Heart left ventricle (tissue), 16 donors: ENCODE measurements around the gene TEKT1. TPM values are rescaled to one million over a fixed set of nuclear protein-coding genes. Genes with fewer than 3 reads are reported as not detected.
"Not testable (repeated sequence)": the region's sequence is repeated elsewhere in the genome, so short reads cannot be mapped to it uniquely, and the experiment has no call there.

Source experiments
- ATAC-seq, 4 donors: fragments of 200-7000 bp; cut with Tn5 transposase; one replicate each; pipeline ENCODE4 v1.9.1; 2020 to 2022; ENCODE audit warnings: moderate library complexity in 4 of 4, mild to moderate bottlenecking in 3 of 4, moderate number of reproducible peaks in 1 of 4
- DNase-seq, 5 donors: peaks; one replicate each; pipeline ENCODE4 v3.0.0-alpha.2; 2020
- H3K27ac ChIP-seq, 12 donors: fragments of 200-600 bp; sonication (generic) in 4 of 12; one replicate each; pipeline versions ENCODE4 v1.5.0 to v1.8.0; 2016 to 2022; ENCODE audit warnings: mild to moderate bottlenecking in 2 of 12
- H3K27me3 ChIP-seq, 9 donors: fragments of 200-600 bp; sonication (generic) in 2 of 9; one replicate each; pipeline versions ENCODE4 v1.5.1 to v1.8.0; 2016 to 2022; ENCODE audit warnings: mild to moderate bottlenecking in 3 of 9
- H3K36me3 ChIP-seq, 9 donors: fragments of 200-600 bp; sonication (generic) in 2 of 9; one replicate each; pipeline versions ENCODE4 v1.5.0 to v1.8.0; 2018 to 2022; ENCODE audit warnings: mild to moderate bottlenecking in 2 of 9
- H3K4me1 ChIP-seq, 12 donors: fragments of 200-600 bp; sonication (generic) in 4 of 12; one replicate each; pipeline versions ENCODE4 v1.5.0 to v1.8.0; 2016 to 2022; ENCODE audit warnings: mild to moderate bottlenecking in 3 of 12
- H3K4me3 ChIP-seq, 12 donors: fragments of 200-600 bp; sonication (generic) in 4 of 12; one replicate each; pipeline versions ENCODE4 v1.5.0 to v1.8.0; 2017 to 2022; ENCODE audit warnings: mild to moderate bottlenecking in 9 of 12, moderate library complexity in 4 of 12
- H3K9me3 ChIP-seq, 12 donors: fragments of 200-600 bp; sonication (generic) in 4 of 12; one replicate each; pipeline versions ENCODE4 v1.5.0 to v1.8.0; 2016 to 2022; ENCODE audit warnings: mild to moderate bottlenecking in 1 of 12
- CTCF ChIP-seq, 12 donors: fragments of 200-600 bp; sonication (generic) in 4 of 12; IDR thresholded peaks; one replicate each; pipeline versions ENCODE4 v1.5.0 to v1.8.0; 2018 to 2022; ENCODE audit warnings: antibody characterized with exemption in 12 of 12, mild to moderate bottlenecking in 5 of 12
- POLR2A ChIP-seq, 2 donors: fragments of 450-650 bp; IDR thresholded peaks; one replicate each; pipeline ENCODE4 v1.6.1; 2017; ENCODE audit warnings: antibody characterized with exemption in 2 of 2, mild to moderate bottlenecking in 2 of 2, moderate library complexity in 2 of 2
- WGBS, 4 donors: extraction: QIAGEN DNeasy Blood & Tissue Kit in 2 of 4; methylation state at CpG; one replicate each; pipeline versions ENCODE4 v1.1.5 to v1.1.7; 2013 to 2018; 5-methylcytosine and 5-hydroxymethylcytosine counted together
- intact Hi-C, 10 donors: fragments of 100-400 bp; cut with DNase I; formaldehyde crosslinking; loops; one replicate each; pipeline versions ENCODE4 v1.11.1 to v1.14.2; 2022
- polyA plus RNA-seq, 2 donors: library from polyadenylated mRNA; stranded (reverse); fragments of 200-250 nt; gene quantifications; one replicate each; pipeline ENCODE4 v1.2.3, GENCODE V29; 2013
- total RNA-seq, 9 donors: library from RNA; depleted of rRNA in 2 of 9; stranded (reverse); fragments of >200 nt in 2 of 9; fragmentation: NEBNext Ultra II Directional in 3 of 9; extraction: Animal tissue kit (Norgen Biotek cat#: 25700) in 3 of 9; gene quantifications; one replicate each; pipeline versions ENCODE4 v1.1.0 to v1.2.4, GENCODE V29; 2016 to 2023
- donor health status: ischemic (EF 13 %, LVEDD 7.1; RV severe dilation, severe dysfunction).
- donor health status: healthy with polysubstance abuse.
- donor health status: DM: no; HTN: yes; CAD: no.
- donor health status: DM: no; HTN: no; CAD: no.
- donor health status: ischemic (EF 25% LVEDD 6.9; RV normal size, moderate dysfunction).
- donor health status: ischemic (EF 25% LVEDD 5.7; RV mildly dilated, moderate dysfunction).
- donor health status: healthy.
- donor health status: DM: yes; HTN: yes; CAD: no.
- donor health status: ischemic (EF 35%, LVEDD 5.7; RV mildly dilated, moderate dysfunction).
- donor health status: nonischemic (EF 11% LVEDD 7.7; RV severe dilation, severe dysfunction).
- donor health status: DM: yes; HTN: yes; CAD: no.
- donor health status: PGD.
- donor health status: ischemic (EF 29% LVEDD 5.4; RV normal size, mild dysfunction).
- donor health status: nonischemic (EF 23%, LVEDD 6.1; RV moderate dilation, normal function).

Gene TEKT1
- total and polyA plus RNA-seq, 11 donors: not detected

DNA sequence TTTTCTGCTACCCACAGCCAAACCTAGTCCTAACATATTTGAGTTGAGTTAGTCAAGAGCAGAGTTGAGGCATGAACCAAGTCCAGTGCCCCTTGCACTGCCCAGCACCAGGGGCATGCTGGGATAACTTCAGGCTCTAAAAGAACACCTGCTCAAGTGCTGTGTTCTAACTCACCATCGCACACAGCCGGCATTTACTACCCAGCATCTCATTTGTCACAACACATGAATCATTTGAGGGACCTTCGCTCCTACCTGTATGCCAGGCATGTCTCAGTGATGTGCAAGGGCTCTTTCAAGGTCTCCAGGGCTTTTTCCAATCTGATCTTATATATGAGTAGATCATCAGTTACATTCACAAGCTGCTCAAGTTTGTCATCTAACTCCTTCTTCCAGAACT lies 12.6 kb downstream of the TEKT1 start:
- 84 to 96% (median 91%) methylated on average over 3 of the region's 3 CpGs for WGBS, 4 donors
- ATAC-seq (no peak), DNase-seq (no peak)
- H3K9me3 ChIP-seq: peaks cover 0 to 15% (median 0%) of the 10 kb centered on the region in 12 donors
- intact Hi-C loops: no loop called here
- H3K36me3 ChIP-seq: no peaks in the 10 kb centered on the region
- H3K4me3 ChIP-seq: no peak overlapping the region
- no peaks in the 10 kb centered on the region for H3K4me1 ChIP-seq
- H3K27me3 ChIP-seq: peaks cover 0 to 6% (median 0%) of the 10 kb centered on the region in 9 donors
- H3K27ac ChIP-seq: no peak overlapping the region
- no peak for TF ChIP-seq POLR2A (IDR thresholded peaks at IDR 0.05)
- no peak for TF ChIP-seq CTCF (IDR thresholded peaks at IDR 0.05)

- not testable (repeated sequence) for ATAC-seq, H3K4me1 ChIP-seq
Observed at GRCh38 chr17:6816368-6816767, 15.2 kb downstream of the TEKT1 start.

GRCh38 chr17:6815775-6816174 lies 15.8 kb downstream of the TEKT1 start:
- H3K36me3 ChIP-seq: no peaks in the 10 kb centered on the region
- H3K4me1 ChIP-seq: no peaks in the 10 kb centered on the region
- no peak overlapping the region for H3K4me3 ChIP-seq
- TF ChIP-seq CTCF (IDR thresholded peaks at IDR 0.05): no peak
- no peak for TF ChIP-seq POLR2A (IDR thresholded peaks at IDR 0.05)
- peaks cover 0 to 13% (median 0%) of the 10 kb centered on the region in 12 donors for H3K9me3 ChIP-seq
- H3K27me3 ChIP-seq: peaks cover 0 to 12% (median 0%) of the 10 kb centered on the region in 9 donors
- WGBS, 4 donors: 75 to 85% (median 83%) methylated on average over 9 to 10 of the region's 10 CpGs
- intact Hi-C loops: no loop called here
- DNase-seq (no peak), ATAC-seq (no peak)
- no peak overlapping the region for H3K27ac ChIP-seq

More at GRCh38 chr17:6816368-6816767, 15.2 kb downstream of the TEKT1 start:
- Histone ChIP-seq H3K27me3 (peaks cover 0 to 12% (median 0%) of the 10 kb centered on the region in 9 donors), H3K9me3 (peaks cover 0 to 14% (median 0%) of the 10 kb centered on the region in 12 donors)
- H3K36me3 ChIP-seq, intact Hi-C loops, H3K27ac ChIP-seq, DNase-seq, H3K4me3 ChIP-seq: not testable (repeated sequence)
- 80 to 88% (median 83%) methylated on average over 3 of the region's 3 CpGs for WGBS, 4 donors

GRCh38 chr17:6812295-6812694 lies 19.2 kb downstream of the TEKT1 start:
- Histone ChIP-seq H3K27me3 (peaks cover 0 to 7% (median 0%) of the 10 kb centered on the region in 9 donors), H3K9me3 (peaks cover 0 to 6% (median 0%) of the 10 kb centered on the region in 12 donors), H3K4me1 (no peaks in the 10 kb centered on the region), H3K27ac (no peak overlapping the region), H3K4me3 (no peak overlapping the region), H3K36me3 (no peaks in the 10 kb centered on the region)
- DNase-seq: no peak
- intact Hi-C loops: no loop called here
- no peak for TF ChIP-seq CTCF (IDR thresholded peaks at IDR 0.05)
- TF ChIP-seq POLR2A (IDR thresholded peaks at IDR 0.05): no peak
- no peak for ATAC-seq
- 59 to 62% (median 61%) methylated on average over 9 of the region's 9 CpGs for WGBS, 4 donors

DNA sequence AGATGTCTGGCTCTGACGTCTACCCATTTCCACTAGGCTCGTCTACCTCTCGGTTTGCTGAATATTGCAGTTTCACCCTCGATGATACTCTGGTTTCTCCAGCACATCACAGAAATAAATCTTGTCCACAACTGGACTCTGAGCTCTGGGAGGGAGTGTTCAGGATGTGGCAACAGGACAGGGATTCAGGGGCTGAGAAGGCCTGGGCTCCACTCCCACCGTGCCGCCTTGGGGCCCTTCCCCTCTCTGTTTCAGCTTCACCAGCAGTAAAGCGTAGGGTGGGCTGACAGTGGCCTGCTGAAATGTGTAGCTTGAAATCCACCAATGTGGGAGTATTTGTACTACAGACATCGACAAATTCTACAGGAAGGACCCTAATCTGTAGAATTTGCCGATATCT lies 20.0 kb downstream of the TEKT1 start:
- Histone ChIP-seq H3K27ac (no peak overlapping the region), H3K4me1 (no peaks in the 10 kb centered on the region), H3K9me3 (peaks cover 0 to 6% (median 0%) of the 10 kb centered on the region in 12 donors), H3K4me3 (no peak overlapping the region), H3K36me3 (no peaks in the 10 kb centered on the region), H3K27me3 (peaks cover 0 to 7% (median 0%) of the 10 kb centered on the region in 9 donors)
- TF ChIP-seq POLR2A (IDR thresholded peaks at IDR 0.05) (no peak), CTCF (IDR thresholded peaks at IDR 0.05) (no peak)
- ATAC-seq: no peak
- WGBS, 4 donors: 75 to 86% (median 79%) methylated on average over 9 of the region's 9 CpGs
- DNase-seq: no peak
- intact Hi-C loops: no loop called here
